RWPE1 (cell line): ENCODE results near the gene GNG4.
"Not testable (repeated sequence)": the region's sequence is repeated elsewhere in the genome, so short reads cannot be mapped to it uniquely, and the experiment has no call there.

Experiments
- CTCF ChIA-PET: fragments of 350-600 bp; sonication (Branson Sonifier 250); formaldehyde crosslinking; extraction: SDS; loops from one replicate; lab custom pipeline; 2021; lab: Yijun Ruan, JAX
- POLR2A ChIA-PET: fragments of 400-600 bp; formaldehyde crosslinking; extraction: SDS; loops from one replicate; lab custom pipeline; 2020; ENCODE audit warnings: antibody characterized with exemption; ENCODE audit not compliant: low non-redundant PET; lab: Yijun Ruan, JAX
- DNase-seq: peaks from one replicate; pipeline ENCODE4 v3.0.0; 2012; ENCODE audit warnings: low spot score
- H3K27ac ChIP-seq: fragments of 450-650 bp; 2 replicates; pipeline ENCODE4 v1.5.1; 2017
- TF ChIP-seq, protein P1 (sequence below): fragments of 450-650 bp; conservative IDR thresholded peaks from 2 replicates; pipeline ENCODE4 v1.5.1; 2017; ENCODE audit warnings: low read depth, mild to moderate bottlenecking

The GNG4 gene

DNA sequence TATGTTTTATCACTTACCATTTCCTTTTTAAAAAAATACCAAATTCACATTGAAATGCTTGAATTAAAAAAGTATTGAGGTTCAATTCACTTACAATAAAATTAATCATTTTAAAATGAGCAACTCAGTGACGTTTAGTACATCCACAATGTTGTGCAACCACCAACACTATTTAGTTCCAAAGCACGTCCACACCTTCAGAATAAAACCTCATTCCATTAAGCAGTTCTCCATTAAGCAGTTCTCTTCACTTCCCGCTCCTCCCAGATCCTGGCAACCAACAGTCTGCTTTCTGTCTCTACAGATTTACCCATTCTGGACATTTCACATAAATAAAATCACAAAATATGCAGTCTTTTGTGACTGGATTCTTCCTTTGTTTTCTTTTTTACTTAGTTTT lies 41.3 kb downstream of the GNG4 start:
- POLR2A ChIA-PET = no interaction called here
- CTCF ChIA-PET = no interaction called here
- DNase-seq = no peak
- H3K27ac ChIP-seq = no peak overlapping the region
- TF ChIP-seq, protein P1, sequence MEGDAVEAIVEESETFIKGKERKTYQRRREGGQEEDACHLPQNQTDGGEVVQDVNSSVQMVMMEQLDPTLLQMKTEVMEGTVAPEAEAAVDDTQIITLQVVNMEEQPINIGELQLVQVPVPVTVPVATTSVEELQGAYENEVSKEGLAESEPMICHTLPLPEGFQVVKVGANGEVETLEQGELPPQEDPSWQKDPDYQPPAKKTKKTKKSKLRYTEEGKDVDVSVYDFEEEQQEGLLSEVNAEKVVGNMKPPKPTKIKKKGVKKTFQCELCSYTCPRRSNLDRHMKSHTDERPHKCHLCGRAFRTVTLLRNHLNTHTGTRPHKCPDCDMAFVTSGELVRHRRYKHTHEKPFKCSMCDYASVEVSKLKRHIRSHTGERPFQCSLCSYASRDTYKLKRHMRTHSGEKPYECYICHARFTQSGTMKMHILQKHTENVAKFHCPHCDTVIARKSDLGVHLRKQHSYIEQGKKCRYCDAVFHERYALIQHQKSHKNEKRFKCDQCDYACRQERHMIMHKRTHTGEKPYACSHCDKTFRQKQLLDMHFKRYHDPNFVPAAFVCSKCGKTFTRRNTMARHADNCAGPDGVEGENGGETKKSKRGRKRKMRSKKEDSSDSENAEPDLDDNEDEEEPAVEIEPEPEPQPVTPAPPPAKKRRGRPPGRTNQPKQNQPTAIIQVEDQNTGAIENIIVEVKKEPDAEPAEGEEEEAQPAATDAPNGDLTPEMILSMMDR = no peak

DNA sequence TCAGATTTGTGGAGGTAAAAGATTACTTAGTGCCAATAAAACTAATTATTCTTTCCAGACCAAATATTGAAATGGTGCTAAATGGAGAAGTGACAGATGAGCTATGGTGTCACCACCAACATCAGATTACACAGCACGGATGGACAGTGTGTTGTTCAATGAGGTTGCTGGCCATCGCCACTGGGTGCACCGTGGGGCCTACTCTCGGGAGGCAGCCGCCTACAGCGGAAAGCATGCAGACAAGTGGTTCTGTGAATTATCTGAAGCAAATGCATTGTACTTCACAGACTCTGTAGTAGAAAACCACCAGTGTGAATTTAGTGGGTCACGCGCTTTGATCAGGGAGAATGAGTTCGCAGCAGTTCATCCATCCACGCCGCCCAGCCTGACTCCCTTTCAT lies 42.3 kb downstream of the GNG4 start:
- H3K27ac ChIP-seq = no peak overlapping the region
- no peak for DNase-seq
- TF ChIP-seq, protein P1 = no peak
- CTCF ChIA-PET = interaction anchor here (0.5 to 0.7 kb wide), 2 partner anchors 64 to 93 kb away, joined by 3 to 5 read pairs; no protein-coding TSS in a partner anchor
- POLR2A ChIA-PET = no interaction called here

DNA sequence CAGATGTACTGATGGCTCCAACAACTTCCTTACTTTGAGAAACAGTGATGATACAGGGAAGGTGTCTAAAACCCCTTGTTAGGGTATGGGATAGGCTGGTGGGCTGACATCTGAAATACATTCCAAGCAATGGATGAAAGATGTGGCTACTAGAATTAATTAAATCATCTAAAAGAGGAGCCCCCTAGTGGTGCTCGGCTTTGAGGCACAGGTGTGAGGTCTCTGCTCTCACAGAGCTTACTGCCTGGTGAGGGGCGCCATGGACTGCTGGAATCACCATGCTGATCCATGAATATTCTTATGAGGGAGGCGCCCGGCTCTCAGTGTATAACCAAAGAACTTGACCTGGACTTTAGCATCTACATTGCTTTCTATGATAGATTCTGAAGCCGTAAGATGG lies 48.5 kb downstream of the GNG4 start:
- ChIA-PET POLR2A (interaction anchor here (0.6 kb wide), 1 partner anchor 18 kb away, joined by 3 read pairs; no protein-coding TSS in a partner anchor), CTCF (interaction anchor here (0.6 to 2.4 kb wide), 9 partner anchors 13 to 368 kb away, joined by 3 to 13 read pairs (median 4); no protein-coding TSS in a partner anchor)
- TF ChIP-seq, protein P1 = no peak; the same call in 1 of the 2 replicates
- H3K27ac ChIP-seq = no peak overlapping the region
- peak; percentile 10 for DNase-seq

DNA sequence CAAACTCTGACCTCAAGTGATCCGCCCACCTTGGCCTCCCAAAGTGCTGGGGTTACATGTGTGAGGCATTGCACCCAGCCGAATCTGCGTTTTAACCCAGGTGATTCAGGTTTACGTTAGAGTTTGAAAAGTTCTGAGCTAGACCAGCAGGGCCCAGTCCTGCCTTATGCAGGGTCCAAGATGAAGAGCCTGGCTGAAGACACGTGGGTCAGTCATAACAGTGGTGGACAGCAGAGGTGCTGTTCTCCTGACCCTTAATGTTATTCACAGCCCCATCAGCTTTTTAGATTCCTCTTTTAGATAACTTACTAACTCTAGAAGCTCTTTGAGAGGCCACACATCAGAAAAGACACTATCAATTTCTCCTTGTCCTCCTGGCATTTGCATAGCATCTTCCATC lies 50.0 kb downstream of the GNG4 start:
- POLR2A ChIA-PET = no interaction called here
- no peak for DNase-seq
- CTCF ChIA-PET = interaction anchor here (0.7 to 2.4 kb wide), 3 partner anchors 15 to 429 kb away, joined by 3 to 13 read pairs (median 7); no protein-coding TSS in a partner anchor
- H3K27ac ChIP-seq = no peak overlapping the region
- TF ChIP-seq, protein P1 = no peak

DNA sequence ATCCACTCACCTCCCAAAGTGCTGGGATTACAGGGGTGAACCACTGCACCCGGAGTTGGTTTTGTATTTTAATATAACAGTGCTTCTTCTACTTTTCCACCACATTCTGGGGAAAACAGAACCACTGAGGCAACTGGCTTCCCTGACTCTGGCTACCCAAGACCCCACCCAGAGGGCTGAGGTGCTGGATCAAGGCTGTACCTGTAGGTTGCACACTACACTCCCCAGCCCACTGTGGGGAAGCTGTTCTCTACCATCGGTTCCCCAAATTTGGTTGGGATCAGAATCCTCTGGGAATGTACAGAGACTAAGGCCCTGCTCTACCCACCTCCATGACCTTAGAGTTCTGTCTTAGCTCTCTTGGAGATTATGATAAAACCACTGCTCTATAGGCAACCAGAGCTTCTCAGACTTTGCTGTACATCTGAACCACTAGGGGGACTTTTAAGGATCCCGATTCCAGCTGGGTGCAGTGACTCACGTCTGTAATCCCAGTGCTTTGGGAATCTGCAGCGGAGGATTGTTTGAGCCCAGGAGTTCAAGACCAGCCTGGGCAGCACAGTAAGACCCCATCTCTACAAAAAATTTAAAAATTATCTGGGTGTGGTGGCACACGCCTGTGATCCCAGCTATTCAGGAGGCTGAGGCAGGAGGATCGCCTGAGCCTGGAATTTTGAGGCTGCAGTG lies 51.6 kb downstream of the GNG4 start:
- TF ChIP-seq, protein P1 = peak; percentile 18; the same call in 1 of the 2 replicates
- H3K27ac ChIP-seq = no peak overlapping the region
- peak; percentile 36 for DNase-seq
- ChIA-PET POLR2A (no interaction called here), CTCF (interaction anchor here (0.5 to 1.1 kb wide), 9 partner anchors 15 to 609 kb away, joined by 3 to 6 read pairs (median 3); no protein-coding TSS in a partner anchor)

DNA sequence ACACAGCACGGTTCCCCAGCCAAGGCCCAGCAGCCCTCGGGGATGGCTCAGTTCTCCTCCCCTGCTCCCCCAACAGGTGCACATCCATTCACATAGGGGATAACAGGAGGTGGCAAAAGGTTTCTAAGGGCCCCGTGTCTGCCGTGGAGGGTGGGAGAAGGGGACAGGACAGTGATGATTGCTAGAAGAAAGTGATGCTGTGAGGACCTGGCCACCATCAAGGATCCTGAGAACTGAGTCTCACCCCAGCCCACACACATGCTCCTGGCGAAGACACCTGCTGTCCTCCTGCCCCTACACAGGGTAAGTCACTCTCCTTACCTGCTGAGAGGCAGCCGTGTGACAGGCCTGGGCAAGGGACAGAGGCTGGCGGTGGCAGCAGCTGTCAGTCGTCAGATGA lies 54.5 kb downstream of the GNG4 start:
- no peak overlapping the region for H3K27ac ChIP-seq
- DNase-seq = no peak
- TF ChIP-seq, protein P1 = no peak
- ChIA-PET POLR2A (no interaction called here), CTCF (no interaction called here)

DNA sequence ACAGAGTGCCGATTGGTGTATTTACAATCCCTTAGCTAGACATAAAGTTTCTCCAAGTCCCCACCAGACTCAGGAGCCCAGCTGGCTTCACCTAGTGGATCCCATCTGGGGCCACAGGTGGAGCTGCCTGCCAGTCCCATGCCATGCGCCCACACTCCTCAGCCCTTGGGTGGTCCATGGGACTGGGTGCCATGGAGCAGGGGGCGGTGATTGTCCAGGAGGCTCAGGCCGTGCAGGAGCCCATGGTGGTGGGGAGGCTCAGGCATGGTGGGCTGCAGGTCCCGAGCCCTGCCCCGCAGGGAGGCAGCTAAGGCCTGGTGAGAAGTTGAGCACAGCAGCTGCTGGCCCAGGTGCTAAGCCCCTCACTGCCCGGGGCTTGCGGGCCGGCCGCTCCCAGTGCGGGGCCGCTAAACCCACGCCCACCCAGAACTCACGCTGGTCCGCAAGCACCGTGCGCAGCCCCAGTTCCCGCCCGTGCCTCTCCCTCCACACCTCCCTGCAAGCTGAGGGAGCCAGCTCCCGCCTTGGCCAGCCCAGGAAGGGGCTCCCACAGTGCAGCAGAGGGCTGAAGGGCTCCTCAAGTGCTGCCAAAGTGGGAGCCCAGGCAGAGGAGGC lies 55.2 kb downstream of the GNG4 start:
- H3K27ac ChIP-seq, DNase-seq, POLR2A ChIA-PET: not testable (repeated sequence)
- CTCF ChIA-PET = interaction anchor here (0.7 kb wide), 1 partner anchor 449 kb away, joined by 3 read pairs; no protein-coding TSS in a partner anchor
